HG03457 (cell line): ENCODE data around the gene KIRREL3.

ENCODE experiments used
- ATAC-seq: cut with Tn5 transposase; IDR thresholded peaks from one replicate; pipeline ENCODE4 v1.9.1; 2021; ENCODE audit warnings: moderate number of reproducible peaks; ENCODE audit not compliant: unreplicated experiment

KIRREL3 gene

GRCh38 chr11:126547161-126547560, 453.4 kb downstream of the KIRREL3 start:
- no peak for ATAC-seq

- no peak for ATAC-seq
Observed at GRCh38 chr11:126546694-126547093, 453.9 kb downstream of the KIRREL3 start.

GRCh38 chr11:126546191-126546590, 454.4 kb downstream of the KIRREL3 start:
- no peak for ATAC-seq

GRCh38 chr11:126545057-126545555, 455.5 kb downstream of the KIRREL3 start:
- no peak for ATAC-seq

DNA sequence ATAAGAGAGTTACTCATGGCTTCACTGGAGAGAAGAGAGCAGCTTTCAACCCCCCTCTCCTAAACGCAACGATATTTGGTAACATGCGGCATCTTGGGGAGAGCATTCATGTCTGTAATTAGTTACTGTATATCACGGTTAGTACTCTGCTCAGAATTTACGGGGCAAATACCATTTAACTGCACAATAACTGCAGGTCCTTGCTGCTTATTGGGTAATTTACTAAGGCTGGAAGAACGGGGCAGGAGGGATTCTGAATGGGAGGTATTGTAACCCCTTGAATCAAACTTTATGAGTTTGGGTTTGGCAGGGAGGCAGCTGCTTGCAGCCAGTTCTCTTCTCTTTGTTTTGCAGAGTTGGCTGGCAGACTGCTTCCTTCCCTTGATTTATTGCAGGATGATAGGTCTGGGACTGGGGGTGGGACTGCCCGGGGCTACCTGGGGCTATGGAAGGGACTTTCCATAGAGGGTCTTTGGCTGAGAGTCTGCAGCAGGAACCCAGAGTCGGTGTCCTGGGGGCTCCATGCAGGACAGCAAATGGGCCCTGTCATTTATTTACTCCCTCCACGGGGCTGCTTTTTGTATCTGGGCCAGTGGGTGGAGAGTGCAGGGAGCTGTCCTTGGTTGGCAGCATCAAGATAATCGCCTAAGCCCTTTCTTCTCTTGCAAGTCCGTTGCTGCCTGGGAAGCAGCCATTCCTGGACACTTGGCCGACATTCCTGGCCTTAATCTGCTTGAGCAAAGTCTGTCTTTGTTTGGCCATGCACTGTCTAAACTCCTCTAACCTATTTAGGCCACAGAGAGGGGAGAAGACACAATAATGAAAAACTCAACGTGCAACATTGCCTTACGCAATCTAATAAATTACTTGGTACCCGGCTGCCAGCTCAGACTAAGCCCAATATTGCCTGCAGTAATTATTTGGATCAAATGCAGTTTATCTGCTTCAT, 456.2 kb downstream of the KIRREL3 start:
- no peak for ATAC-seq

DNA sequence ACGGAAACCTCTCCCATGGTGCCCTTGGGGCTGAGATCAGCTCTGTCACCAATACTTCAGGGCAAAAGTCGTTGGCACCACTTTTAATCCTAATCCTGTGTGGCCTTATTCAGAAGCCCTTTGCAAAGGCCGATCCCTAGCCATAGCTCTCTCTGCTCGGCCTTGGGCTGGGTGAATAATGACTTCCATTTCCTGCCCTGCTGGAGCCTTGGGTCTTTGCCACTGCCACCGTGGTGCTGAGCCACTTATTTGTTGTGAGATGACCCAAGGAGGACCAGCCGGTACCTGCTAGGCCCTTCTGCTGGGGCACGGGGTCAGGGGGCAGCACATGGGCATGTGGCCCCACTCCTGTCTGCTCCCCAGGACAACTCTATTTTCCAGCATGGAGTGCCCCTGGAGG, 456.9 kb downstream of the KIRREL3 start:
- no peak for ATAC-seq

GRCh38 chr11:126542334-126543015, 458.1 kb downstream of the KIRREL3 start:
- ATAC-seq: no peak

DNA sequence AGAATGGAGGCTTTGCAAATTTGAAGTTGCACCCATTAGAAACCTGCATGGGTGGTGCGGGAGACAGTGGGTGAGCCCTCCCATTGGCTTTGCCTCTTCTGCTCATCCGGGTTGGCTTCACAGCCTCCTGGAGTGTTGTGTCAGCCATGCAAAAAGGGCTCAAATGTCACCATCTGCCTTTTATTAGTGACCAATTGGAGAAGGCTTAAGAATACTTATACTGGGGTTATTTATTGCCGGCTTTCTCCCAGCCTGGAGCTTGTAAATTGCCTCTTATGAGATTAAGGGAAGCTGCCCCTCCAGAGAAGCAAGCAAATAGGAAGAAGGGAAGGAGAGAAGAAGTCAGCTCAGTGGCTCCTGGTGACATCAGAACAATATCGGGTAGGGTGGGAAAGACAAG, 462.5 kb downstream of the KIRREL3 start:
- no peak for ATAC-seq

DNA sequence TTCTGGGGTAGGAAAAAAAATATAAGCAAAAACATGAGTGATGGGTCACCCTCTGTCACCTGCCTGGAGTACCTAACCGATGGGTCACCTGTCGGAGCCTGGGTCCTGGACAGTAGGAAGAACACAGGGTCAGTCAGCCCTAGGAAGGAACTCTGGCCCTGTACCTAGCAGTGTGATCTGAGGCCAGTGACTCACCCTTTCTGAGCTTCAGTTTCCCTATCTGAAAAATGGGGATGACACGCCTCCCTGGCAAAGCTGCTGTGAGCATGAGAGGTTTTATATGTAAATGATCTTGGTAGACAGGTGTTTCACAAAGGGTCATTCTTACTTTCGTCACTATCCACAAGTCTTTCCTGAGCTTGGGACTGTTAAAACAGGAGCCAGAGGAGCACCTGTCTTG, 463.1 kb downstream of the KIRREL3 start:
- ATAC-seq: no peak

GRCh38 chr11:126534141-126534805, 466.3 kb downstream of the KIRREL3 start:
- ATAC-seq: no peak

- no peak for ATAC-seq
Observed at GRCh38 chr11:126533560-126533959, 467.0 kb downstream of the KIRREL3 start.

DNA sequence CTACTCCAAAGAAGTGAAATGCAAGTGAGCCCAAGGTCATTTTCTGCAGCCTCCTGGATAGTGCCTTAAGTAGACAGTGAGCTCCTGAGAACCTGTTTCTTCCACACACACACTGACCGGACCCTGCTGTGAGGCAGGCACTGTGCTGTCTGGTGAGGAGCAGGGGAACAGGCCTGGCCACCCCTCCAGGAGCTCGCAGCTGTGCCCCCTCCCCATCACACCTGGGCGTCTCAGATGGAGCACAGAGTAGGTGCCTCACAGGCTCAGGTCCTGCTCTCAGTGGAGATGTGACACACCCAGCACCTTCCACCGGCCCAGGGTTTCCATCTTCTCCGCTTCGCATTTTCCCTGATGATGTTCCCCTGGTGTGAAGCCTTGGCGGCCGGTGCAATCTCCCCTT, 470.2 kb downstream of the KIRREL3 start:
- no peak for ATAC-seq

DNA sequence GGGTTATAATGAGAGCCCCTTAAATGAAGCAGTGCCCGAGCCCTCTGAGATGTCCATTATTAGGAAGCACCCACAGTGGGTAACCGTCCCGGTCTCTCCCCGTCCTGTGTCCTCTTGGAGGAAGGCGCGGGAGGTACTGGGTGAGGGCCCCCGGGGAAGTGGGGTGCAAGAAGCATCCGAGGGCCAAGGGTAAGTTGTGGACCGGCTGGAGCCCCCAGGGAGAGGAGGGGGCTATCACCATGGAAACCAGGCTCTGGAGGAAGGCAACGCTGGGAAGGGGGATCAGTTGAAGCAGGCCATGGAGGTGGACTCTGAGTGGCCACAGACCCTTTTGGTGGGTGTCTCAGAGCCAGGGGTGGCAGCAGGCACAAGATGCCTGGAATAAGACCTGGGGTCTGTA, 471.5 kb downstream of the KIRREL3 start:
- ATAC-seq: no peak

DNA sequence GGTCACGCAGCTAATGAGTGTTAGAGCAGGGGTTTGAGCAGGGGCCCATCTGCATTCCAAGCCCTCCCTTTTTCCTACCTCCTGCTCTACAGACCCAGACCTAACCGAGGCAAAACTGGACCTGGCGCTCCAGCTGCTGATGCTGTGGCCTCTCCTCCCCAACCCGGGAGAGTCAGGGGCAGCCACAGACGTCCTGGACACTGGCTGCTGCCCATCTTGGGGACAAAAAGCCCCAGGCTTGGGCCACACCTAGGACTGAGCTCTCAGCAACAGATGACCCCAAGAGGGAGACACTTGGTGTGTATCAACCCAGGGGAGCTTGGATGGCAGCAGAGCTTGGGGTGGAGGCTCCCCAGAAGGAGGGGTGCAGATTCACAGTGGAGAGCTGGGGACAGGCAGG, 472.5 kb downstream of the KIRREL3 start:
- ATAC-seq: no peak

DNA sequence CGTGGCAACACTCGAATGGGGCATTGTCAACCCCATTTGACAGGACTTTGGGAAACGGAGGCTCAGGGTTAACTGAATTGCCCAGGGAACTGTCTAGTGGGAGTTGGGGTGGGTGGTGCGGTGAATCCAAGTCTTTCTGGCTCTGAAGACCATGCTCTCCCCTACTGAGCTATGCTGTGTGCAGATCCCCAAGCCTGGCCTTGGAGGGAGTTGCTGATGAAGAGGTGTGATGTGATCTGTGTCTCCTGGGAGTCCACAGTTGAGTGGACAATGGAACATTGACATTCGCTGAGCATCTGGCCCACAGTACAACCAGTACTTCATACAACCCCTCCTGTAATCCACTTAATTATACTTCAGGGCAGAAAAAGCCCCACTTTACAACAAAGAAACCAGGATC, 472.9 kb downstream of the KIRREL3 start:
- no peak for ATAC-seq

DNA sequence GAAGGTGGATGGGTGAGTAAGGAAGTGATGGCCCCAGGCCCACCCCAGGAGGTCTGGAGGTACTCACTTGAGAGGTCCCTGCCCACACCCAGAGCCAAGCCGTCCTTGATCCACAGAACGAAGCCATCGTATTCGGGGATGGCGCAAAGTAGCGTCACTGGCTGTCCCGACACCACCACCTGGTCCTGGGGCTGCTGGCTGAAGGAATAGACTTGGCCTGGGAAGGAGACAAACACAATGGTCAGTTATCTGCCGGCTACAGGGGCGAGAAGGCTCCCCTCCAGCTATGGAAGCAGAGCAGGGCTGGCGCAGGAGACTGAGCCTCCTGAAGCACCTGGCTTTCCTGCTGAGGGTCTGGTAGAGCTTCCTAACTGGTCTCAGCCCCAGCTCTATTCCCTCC, 474.1 kb downstream of the KIRREL3 start:
- ATAC-seq: no peak

DNA sequence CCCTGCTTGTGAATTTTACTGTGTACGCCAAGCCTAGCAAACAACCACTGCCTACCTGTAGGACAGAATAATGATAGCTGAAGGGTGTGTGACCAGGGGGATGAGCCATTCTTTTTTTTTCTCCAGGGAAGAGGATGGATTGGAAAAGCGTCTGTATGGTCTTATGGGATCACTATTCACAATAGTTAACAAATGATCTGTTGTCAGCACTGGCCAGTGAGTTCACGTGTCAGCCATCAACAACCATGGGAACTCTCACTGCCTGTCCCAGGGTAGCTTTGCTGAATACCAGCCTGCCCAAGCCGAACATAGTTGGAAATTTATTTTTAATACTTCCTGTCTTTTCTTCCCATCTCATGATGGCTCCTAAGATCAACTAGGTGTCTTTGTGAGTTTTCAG, 474.9 kb downstream of the KIRREL3 start:
- ATAC-seq: no peak

DNA sequence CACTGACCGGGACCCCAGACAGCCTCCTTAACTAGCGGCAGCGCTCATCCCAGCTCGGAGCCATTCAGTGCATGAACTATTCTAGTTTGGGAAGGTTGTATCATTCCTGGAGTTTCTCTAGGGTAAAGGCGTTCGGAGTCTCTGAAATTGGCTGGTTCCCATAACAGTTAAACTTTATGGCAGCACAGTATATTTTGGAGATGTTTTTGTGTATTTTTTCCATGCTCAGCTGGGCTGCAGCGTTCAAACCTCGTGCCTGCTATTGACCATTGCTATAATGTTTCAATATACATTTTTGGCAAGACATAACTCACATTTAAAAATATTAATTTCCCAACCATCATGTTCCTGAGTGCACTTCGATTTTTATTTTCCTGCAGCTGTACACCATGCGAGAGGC, 475.4 kb downstream of the KIRREL3 start:
- ATAC-seq: no peak

DNA sequence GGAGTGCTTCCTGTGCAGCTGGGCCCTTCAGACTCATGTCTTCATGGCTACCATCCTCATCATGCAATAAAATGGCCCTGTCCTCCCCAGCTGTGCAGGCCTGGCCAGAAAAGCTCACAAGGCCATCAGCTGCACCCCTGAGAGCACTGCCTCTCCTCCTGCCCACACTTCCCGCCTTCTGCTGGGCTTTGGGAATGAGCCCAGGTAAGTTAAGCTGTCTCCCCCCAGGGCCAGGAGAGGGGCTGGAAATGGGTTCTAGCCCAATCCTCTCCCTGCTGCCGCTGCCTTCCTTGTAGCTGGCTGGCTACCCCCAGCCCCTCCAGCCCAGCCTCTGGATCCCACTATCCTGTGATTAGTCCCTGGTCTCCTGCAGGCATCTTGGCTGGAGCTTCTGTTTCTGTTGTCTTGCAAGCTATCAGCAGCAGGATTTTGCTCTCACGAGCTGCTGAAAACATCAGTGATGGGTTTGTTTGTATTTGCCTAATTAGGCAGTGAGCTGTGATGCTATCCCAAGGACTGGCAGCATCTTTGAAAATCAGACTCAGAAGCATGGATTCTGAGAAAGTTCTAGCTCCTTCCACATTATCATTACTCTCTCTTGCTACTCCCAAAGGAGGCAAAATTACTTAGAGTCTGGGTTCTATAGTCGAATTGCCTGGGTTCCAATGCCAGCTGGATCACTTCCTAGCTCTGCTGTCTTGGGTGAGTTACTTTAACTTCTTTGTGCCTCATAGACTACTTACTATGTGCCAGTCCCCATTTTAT, 476.9 kb downstream of the KIRREL3 start:
- no peak for ATAC-seq

DNA sequence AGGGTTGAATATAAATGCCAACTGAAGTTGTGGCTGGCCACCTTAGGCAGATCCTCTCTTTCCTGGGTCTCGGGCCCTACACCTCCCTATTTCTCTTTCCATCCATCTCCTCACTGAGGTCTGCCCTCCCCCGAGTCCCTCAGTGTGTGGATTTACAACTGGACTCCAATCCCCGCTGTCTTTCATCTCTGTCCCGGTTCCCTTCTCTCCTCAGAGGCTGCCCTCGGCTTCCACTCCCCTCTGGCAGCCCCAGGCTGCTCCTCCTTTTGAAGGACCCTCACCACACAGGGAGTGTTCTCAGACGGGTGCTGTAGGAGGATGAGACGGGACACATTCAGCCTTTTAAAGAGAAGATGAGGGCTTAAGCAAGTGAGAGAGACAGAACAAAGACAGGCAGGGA, 478.0 kb downstream of the KIRREL3 start:
- no peak for ATAC-seq

DNA sequence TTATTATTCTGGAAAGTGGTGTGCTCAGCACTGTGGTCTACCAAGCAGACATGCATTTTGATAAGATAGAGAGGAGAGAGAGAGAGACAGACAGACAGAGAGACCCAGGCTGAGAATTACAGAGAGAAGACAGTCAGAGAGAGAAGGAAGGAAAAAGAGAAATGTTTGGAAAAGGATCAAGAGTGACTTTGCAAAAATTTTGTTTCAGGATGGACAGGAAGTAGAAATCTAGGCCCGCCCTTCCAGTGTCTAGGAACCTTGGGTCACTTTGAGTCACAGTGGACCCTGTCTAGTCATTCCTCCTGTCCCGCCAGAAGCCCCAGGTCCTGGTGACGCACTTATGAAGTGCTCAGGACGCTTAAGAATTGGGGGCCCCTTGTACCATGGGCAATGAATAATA, 478.4 kb downstream of the KIRREL3 start:
- ATAC-seq: no peak
